WTC11 (cell line): ENCODE measurements around the gene ATP8B3. TPM values are rescaled to one million over a fixed set of nuclear protein-coding genes. Genes with fewer than 3 reads are reported as not detected.

Experiments used
- ATAC-seq: fragments of 200-7000 bp; cut with Tn5 transposase; 2 replicates; pipeline ENCODE4 v1.10.0; 2021; ENCODE audit warnings: mild to moderate bottlenecking, moderate library complexity
- CTCF ChIA-PET: fragments of 300-600 bp; sonication (Branson Sonifier 250); formaldehyde crosslinking; loops from one replicate; lab custom pipeline; 2021; ENCODE audit warnings: antibody characterized with exemption; lab: Charles Lee
- POLR2A ChIA-PET: fragments of 350-600 bp; sonication (Branson Sonifier 250); formaldehyde crosslinking; loops from one replicate; lab custom pipeline; 2021; ENCODE audit warnings: antibody characterized with exemption; lab: Charles Lee
- DNase-seq: peaks from one replicate; pipeline ENCODE4 v3.0.0; 2021; ENCODE audit warnings: low spot score
- H3K27ac Mint-ChIP-seq: 2 replicates; pipeline ENCODE4 v1.8.0; 2021; ENCODE audit warnings: mixed read lengths
- H3K27me3 Mint-ChIP-seq: 2 replicates; pipeline ENCODE4 v1.8.0; 2021; ENCODE audit warnings: low read depth, mild to moderate bottlenecking, moderate library complexity, mixed read lengths
- H3K36me3 Mint-ChIP-seq: 2 replicates; pipeline ENCODE4 v1.8.0; 2021; ENCODE audit warnings: mixed read lengths
- H3K4me1 Mint-ChIP-seq: 2 replicates; pipeline ENCODE4 v1.8.0; 2022; ENCODE audit warnings: mixed read lengths
- H3K4me3 Mint-ChIP-seq: 2 replicates; pipeline ENCODE4 v1.8.0; 2021; ENCODE audit warnings: mild to moderate bottlenecking, moderate library complexity, mixed read lengths
- H3K9me3 Mint-ChIP-seq: 2 replicates; pipeline ENCODE4 v1.8.0; 2021; ENCODE audit warnings: mixed read lengths
- E2F5 ChIP-seq: sonication (generic); formaldehyde crosslinking; IDR thresholded peaks from 2 replicates; pipeline ENCODE4 v1.8.1; 2022; ENCODE audit warnings: mild to moderate bottlenecking, moderate library complexity, missing genetic modification reagents
- ETV6 ChIP-seq: sonication (generic); formaldehyde crosslinking; IDR thresholded peaks from 2 replicates; pipeline ENCODE4 v1.8.1; 2022; ENCODE audit warnings: mild to moderate bottlenecking, missing genetic modification reagents
- GABPB1 ChIP-seq: sonication (generic); formaldehyde crosslinking; IDR thresholded peaks from 2 replicates; pipeline ENCODE4 v1.8.1; 2023; ENCODE audit warnings: mild to moderate bottlenecking, missing genetic modification reagents
- GTF2I ChIP-seq: fragments of 250-450 bp; sonication (Bioruptor Pico); conservative IDR thresholded peaks from 2 replicates; pipeline ENCODE4 v1.4.0; 2021; ENCODE audit warnings: mild to moderate bottlenecking
- IRF1 ChIP-seq: sonication (generic); formaldehyde crosslinking; IDR thresholded peaks from 2 replicates; pipeline ENCODE4 v1.8.0; 2023; ENCODE audit warnings: missing genetic modification reagents
- IRF2 ChIP-seq: sonication (generic); formaldehyde crosslinking; IDR thresholded peaks from 2 replicates; pipeline ENCODE4 v1.8.0; 2022; ENCODE audit warnings: low read depth, missing genetic modification reagents, borderline replicate concordance
- MXD4 ChIP-seq: fragments of 250-450 bp; sonication (Bioruptor Pico); IDR thresholded peaks from 2 replicates; pipeline ENCODE4 v1.8.0; 2021; ENCODE audit warnings: mild to moderate bottlenecking, moderate library complexity, borderline replicate concordance
- NR3C1 ChIP-seq: sonication (generic); formaldehyde crosslinking; conservative IDR thresholded peaks from 2 replicates; pipeline ENCODE4 v1.8.1; 2023; ENCODE audit warnings: low read depth, mild to moderate bottlenecking, missing genetic modification reagents
- PRRX2 ChIP-seq: fragments of 250-450 bp; sonication (Bioruptor Pico); IDR thresholded peaks from 2 replicates; pipeline ENCODE4 v1.8.0; 2021; ENCODE audit warnings: mild to moderate bottlenecking
- RELA ChIP-seq: sonication (generic); formaldehyde crosslinking; IDR thresholded peaks from 2 replicates; pipeline ENCODE4 v1.8.1; 2022; ENCODE audit warnings: missing genetic modification reagents, mild to moderate bottlenecking, borderline replicate concordance
- RORB ChIP-seq: fragments of 250-450 bp; sonication (Bioruptor Pico); IDR thresholded peaks from 2 replicates; pipeline ENCODE4 v1.9.0; 2021; ENCODE audit warnings: mild to moderate bottlenecking
- ZBTB21 ChIP-seq: sonication (generic); formaldehyde crosslinking; IDR thresholded peaks from 2 replicates; pipeline ENCODE4 v1.8.1; 2023; ENCODE audit warnings: mild to moderate bottlenecking, missing genetic modification reagents, borderline replicate concordance
- ZNF317 ChIP-seq: sonication (generic); formaldehyde crosslinking; IDR thresholded peaks from 2 replicates; pipeline ENCODE4 v1.8.1; 2023; ENCODE audit warnings: low read depth, mild to moderate bottlenecking, moderate library complexity, missing genetic modification reagents, borderline replicate concordance
- ZNF416 ChIP-seq: fragments of 250-450 bp; sonication (Bioruptor Pico); IDR thresholded peaks from 2 replicates; pipeline ENCODE4 v1.9.0; 2021; ENCODE audit warnings: mild to moderate bottlenecking, inconsistent platforms
- ZNF532 ChIP-seq: fragments of 250-450 bp; sonication (Bioruptor Pico); IDR thresholded peaks from 2 replicates; pipeline ENCODE4 v1.9.0; 2021; ENCODE audit warnings: mild to moderate bottlenecking, borderline replicate concordance
- total RNA-seq: library from RNA; stranded (reverse); gene quantifications from 3 replicates; pipeline ENCODE4 v1.2.3, GENCODE V29; 2021
- TF ChIP-seq, protein P1 (sequence below): sonication (generic); formaldehyde crosslinking; IDR thresholded peaks from 2 replicates; pipeline ENCODE4 v1.8.1; 2023; ENCODE audit warnings: mild to moderate bottlenecking, missing genetic modification reagents
- TF ChIP-seq, protein P2 (sequence below): sonication (generic); formaldehyde crosslinking; IDR thresholded peaks from 2 replicates; pipeline ENCODE4 v1.8.1; 2022; ENCODE audit warnings: low read depth, mild to moderate bottlenecking, moderate library complexity, missing genetic modification reagents, borderline replicate concordance

The ATP8B3 gene
- total RNA-seq, 1 experiment from 2014 or later, result 5.5 TPM

DNA sequence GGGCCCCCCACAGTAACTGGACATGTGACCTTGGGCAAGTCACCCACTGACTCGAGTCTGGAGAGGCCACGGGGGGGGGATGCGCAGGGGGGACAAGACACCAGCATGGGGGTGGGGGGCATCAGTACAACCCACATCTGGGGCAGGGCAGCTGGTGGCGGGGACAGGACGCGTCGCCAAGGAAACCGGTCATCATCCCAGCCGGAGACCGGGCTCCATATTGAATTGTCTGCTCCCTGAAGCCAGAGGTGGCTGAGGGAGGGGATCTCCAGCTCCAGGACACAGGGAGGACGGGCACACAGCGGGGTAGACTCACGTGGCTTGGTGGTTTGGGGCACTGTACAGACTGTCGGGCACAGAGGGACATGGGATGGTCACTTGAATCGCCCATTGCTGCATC, 47.3 kb downstream of the ATP8B3 start:
- TF ChIP-seq ZNF532 (CRISPR knock-in tag), result no peak
- no peak for TF ChIP-seq ZBTB21 (CRISPR knock-in tag)
- no peak for TF ChIP-seq ZNF317 (CRISPR knock-in tag)
- no peak for TF ChIP-seq E2F5 (CRISPR knock-in tag)
- TF ChIP-seq GTF2I (CRISPR knock-in tag), result no peak
- TF ChIP-seq NR3C1 (CRISPR knock-in tag), result no peak
- TF ChIP-seq PRRX2 (CRISPR knock-in tag), result no peak
- TF ChIP-seq RORB (CRISPR knock-in tag), result no peak
- TF ChIP-seq, protein P1, sequence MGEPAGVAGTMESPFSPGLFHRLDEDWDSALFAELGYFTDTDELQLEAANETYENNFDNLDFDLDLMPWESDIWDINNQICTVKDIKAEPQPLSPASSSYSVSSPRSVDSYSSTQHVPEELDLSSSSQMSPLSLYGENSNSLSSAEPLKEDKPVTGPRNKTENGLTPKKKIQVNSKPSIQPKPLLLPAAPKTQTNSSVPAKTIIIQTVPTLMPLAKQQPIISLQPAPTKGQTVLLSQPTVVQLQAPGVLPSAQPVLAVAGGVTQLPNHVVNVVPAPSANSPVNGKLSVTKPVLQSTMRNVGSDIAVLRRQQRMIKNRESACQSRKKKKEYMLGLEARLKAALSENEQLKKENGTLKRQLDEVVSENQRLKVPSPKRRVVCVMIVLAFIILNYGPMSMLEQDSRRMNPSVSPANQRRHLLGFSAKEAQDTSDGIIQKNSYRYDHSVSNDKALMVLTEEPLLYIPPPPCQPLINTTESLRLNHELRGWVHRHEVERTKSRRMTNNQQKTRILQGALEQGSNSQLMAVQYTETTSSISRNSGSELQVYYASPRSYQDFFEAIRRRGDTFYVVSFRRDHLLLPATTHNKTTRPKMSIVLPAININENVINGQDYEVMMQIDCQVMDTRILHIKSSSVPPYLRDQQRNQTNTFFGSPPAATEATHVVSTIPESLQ (CRISPR knock-in tag), result no peak
- no peak for TF ChIP-seq MXD4
- Mint-ChIP-seq H3K9me3 (no peaks in the 10 kb centered on the region), H3K27ac (no peak overlapping the region), H3K4me1 (peaks cover 11% of the 10 kb centered on the region), H3K27me3 (peaks cover 100% of the 10 kb centered on the region), H3K36me3 (no peaks in the 10 kb centered on the region), H3K4me3 (no peak overlapping the region)
- ATAC-seq (no peak), DNase-seq (no peak)
- ChIA-PET CTCF (interaction anchor here (1.1 to 9.4 kb wide), 9 partner anchors 10 to 92 kb away, joined by 3 to 161 read pairs (median 6); no protein-coding TSS in a partner anchor), POLR2A (interaction anchor here (0.8 kb wide), 1 partner anchor 26 kb away, joined by 11 read pairs; no protein-coding TSS in a partner anchor)

DNA sequence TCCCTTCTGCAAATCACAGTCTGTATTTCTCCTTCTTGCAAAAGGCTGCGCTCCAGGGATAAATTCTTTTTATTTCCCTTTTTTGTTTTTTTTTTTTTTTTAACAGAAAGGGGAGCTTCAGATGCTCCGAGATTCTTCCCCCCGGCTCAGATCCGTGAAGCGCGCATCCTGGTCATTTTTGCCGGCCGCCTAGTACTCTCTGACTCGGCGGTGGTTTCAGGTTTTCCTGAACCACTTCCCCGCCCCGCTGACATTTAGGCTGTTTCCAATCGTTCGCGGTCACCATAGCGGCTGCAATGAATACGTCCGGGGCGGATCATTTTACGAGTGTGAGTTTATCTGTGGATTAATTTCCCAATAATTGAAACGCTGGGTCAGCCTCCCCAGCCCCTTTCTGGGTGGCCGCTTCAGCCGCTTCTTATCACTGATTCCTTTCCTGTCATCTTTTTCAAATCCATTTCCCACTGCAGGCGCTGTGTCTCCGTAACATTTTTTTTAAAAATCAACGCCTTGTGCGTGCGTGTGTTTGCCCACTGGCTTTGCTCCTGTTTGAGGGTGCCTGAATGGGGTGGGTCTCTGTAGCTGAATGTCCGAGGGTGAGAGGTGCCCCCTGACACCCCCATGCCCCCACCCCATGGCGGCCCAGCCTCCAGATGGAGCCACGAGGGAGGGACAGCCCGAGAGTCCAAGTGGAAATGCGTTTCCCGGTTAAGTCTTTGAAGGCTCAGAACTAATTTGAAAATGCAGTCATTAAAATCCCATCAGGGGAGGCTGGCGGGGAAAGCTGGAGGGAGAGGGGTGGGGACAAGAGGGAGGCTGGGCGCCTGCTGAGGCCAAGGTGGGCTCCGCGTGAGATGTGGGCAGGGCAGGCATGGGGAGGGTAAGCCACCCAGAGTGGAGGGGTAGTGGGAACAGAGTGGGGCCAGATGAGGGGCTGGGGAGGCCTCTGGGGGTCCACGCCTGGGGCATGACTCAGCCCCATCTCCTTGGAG, 48.1 kb downstream of the ATP8B3 start:
- CTCF ChIA-PET, result interaction anchor here (1.1 to 9.4 kb wide), 7 partner anchors 12 to 92 kb away, joined by 3 to 161 read pairs (median 5); no protein-coding TSS in a partner anchor
- peaks cover 100% of the 10 kb centered on the region for H3K27me3 Mint-ChIP-seq
- H3K4me1 Mint-ChIP-seq, result peaks cover 11% of the 10 kb centered on the region
- H3K4me3 Mint-ChIP-seq, result no peak overlapping the region
- H3K36me3 Mint-ChIP-seq, result no peaks in the 10 kb centered on the region
- no peak overlapping the region for H3K27ac Mint-ChIP-seq
- no peaks in the 10 kb centered on the region for H3K9me3 Mint-ChIP-seq
- no peak for DNase-seq
- no peak for ATAC-seq
- POLR2A ChIA-PET, result interaction anchor here (0.6 kb wide), 1 partner anchor 849 kb away, joined by 3 read pairs; no protein-coding TSS in a partner anchor
- TF ChIP-seq RELA (CRISPR knock-in tag) (no peak), ETV6 (CRISPR knock-in tag) (no peak), GABPB1 (CRISPR knock-in tag) (no peak), IRF1 (CRISPR knock-in tag) (no peak), ZNF416 (CRISPR knock-in tag) (no peak), MXD4 (no peak), IRF2 (CRISPR knock-in tag) (no peak)
- TF ChIP-seq, protein P2, sequence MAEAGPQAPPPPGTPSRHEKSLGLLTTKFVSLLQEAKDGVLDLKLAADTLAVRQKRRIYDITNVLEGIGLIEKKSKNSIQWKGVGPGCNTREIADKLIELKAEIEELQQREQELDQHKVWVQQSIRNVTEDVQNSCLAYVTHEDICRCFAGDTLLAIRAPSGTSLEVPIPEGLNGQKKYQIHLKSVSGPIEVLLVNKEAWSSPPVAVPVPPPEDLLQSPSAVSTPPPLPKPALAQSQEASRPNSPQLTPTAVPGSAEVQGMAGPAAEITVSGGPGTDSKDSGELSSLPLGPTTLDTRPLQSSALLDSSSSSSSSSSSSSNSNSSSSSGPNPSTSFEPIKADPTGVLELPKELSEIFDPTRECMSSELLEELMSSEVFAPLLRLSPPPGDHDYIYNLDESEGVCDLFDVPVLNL, result no peak
